Measurements from ENCODE around the gene ACOXL.
"Not testable (repeated sequence)": the region's sequence is repeated elsewhere in the genome, so short reads cannot be mapped to it uniquely, and the experiment has no call there.

ACOXL gene

DNA sequence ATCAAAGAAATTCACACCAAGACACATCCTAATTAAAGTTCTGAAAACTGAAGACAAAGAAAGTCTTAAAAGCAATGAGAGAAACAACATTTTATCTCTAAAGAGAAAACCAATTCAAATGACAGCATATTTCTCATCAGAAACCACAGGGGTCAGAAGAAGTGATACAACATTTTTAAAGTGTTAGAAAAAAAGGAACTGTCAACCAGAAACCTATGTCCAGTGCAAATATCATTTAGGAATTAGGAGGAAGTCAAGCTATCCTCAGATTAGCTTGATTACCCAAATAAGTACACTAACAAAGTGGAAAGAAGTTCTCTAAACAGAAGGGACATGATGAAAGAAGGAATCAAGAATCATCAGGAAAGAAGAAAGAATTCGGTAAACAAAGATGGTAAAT is 328.8 kb downstream of the ACOXL start:
- no peak for DNase-seq (ENCODE audit: low read depth, low spot score)

DNA sequence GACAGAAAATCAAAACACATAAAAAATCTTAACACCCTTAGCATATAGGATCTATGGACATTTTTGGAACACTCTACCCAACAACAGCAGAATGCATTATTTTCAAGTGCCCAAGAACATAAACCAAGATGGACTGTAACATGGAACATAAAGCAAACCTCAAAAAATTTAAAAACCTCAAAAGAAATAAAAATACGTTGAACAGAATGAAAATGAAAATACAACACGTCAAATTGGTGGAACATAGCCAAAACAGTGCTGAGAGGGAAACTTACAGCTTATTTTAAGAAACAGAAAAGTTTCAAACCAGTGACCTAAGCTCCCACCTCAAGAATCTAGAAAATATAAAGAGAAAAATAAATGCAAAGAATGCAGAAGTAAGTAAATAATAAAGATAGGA is 330.0 kb downstream of the ACOXL start:
- no peak for DNase-seq (ENCODE audit: low read depth, low spot score)

DNA sequence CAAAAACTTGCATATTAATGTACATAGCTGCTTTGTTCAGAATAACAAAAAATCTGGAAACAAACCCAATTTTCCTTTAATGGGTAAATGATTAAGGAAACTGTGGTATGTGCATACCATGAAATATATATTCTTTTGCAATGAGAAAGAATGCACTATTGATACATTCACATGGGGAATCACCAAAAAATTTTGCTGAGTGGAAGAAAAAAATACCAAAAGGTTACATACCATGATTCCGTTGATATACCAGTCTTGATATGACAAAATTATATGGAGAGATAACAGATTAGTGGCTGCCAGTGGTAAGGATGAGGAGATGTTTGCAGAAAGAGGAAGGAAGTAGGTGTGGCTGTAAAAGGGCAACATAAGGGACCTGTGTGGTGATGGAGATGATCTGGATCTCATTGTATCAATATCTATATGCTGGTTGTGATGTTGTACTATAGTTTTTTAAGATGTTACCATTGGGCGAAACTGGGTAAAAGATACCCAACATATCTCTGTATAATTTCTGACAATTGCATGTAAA is 333.8 kb downstream of the ACOXL start:
- DNase-seq (ENCODE audit: low read depth, low spot score) = no peak

DNA sequence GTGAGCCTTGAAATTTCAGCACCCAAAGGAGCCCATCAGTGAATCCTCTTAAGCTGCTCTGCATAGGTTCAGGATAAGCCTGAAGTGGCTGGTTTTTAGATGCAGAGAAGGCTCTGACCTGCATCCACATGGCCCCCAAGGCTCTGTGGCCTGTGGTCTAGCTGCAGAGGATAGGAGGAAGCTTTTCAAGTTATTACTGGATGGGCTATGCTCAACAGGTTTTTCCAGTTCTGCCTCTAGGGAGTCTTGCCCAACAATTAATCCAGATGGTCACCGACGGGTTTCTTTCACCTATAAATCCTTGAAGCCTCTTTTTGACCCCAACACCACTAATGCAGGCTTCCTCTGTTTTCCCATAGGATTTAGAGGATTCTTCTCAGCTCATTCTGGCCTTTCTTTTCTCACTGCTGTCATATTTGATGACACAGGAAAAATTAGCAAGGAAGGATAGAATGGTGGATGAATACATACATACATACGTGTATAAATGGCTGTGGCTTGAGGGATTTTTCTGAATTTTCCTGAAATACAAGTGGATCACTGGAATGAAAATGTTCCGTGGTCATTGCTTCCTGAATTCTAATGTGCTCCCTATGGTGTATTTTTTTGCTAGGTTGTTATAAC is 336.2 kb downstream of the ACOXL start:
- DNase-seq (ENCODE audit: low read depth, low spot score) = no peak

DNA sequence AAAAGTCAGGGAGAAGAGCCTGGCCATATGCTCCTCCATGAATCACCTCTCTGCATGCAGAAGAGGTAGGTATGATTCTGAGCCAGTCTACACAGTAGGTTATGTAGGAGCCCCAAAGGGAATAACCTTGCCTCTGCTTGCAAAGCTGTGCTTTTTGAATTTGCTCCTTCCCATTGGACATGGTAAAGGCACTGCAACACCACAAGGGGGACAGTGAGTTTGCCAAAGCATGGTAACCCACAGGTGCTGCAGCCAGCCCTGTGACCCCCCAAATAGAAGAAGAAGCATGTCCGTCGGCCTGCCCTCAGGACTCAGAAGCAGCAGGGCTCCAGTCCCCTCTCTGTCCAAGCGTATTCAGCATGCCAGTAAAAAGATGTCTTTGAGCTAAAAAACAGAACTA is 337.3 kb downstream of the ACOXL start:
- no peak for DNase-seq (ENCODE audit: low read depth, low spot score)

DNA sequence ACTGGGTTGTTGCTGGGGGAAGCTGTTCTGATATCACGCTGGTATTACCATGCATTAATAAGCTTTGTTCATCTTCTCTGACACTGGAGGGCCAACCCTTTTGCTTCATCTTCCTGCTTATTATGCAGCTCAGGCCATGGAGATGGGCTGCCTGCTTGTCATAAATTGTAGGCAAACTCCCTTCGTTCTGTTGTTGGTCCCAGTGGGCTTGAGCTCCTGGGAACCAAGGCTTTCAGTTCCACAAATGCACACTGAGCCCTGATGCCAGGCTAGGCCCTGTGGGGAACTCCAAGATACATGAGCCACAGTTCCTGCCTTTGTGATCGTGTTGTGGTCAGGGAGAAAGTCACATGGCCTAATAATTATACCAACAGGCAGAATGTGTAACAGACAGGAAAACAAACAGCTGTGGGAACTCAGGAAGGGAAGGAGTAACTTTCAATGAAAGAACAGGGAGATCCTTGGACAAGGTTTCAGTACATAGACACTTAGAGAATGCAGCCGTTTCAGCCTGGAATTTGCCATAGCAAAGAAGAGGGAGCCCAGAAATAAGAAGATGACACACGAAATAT is 339.3 kb downstream of the ACOXL start:
- peak; percentile 44 for DNase-seq (ENCODE audit: low read depth, low spot score)

DNA sequence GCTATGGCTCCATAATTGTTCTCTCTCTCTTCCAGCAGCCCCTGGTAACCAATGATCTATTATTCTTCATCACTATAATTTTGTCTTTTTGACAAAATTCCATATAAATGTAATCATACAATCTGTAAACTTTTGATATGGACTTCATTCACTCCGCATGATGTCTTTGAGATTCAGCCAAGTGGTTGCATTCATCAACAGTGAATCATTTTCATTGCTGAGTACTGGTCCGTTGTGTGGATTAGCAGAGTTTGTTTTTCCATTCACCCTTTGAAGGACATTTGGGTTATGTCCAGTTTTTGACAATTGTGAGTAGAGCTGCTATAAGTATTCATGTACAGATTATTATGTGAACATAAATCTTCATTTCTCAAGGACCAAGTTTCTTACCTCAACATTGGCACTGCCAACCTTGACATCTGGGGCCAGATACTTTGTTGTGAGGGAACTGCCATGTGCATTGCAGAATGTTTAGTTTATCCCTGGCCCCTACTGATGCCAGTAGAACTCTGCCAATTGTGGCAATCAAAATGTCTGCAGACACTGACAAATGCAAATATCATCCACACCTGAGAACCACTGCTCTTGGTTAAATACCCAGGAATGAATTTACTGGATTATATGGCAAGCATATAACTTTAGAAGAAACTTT is 340.0 kb downstream of the ACOXL start:
- peak; percentile 40 for DNase-seq (ENCODE audit: low read depth, low spot score)

DNA sequence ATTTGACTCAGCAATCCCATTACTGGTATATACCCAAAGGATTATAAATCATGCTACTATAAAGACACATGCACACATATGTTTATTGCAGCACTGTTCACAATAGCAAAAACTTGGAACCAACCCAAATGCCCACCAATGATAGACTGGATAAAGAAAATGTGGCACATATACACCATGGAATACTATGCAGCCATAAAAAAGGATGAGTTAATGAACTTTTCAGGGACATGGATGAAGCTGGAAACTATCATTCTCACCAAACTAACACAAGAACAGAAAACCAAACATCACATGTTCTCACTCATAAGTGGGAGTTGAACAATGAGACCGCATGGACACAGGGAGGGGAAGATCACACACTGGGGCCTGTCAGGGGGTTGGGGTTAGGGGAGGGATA is 350.3 kb downstream of the ACOXL start:
- DNase-seq (ENCODE audit: low read depth, low spot score) = not testable (repeated sequence)

DNA sequence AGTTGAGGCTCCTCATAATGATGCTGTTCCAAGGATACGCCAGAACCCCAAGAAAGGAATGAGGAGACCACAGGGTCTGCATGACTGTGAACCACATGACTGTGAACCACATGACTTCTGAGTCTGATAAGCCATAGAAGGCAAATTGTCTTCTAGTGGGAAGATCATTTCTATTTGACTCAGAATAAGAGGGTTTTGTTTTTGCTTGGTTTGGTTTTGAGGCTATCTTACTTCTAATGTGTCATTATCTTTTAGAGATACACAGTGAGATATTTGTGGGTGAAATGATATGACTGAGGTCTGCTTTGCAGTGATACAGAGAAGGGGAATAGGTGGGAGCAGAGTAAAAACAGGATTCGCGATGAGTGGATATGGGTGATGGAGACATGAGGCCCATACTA is 359.4 kb downstream of the ACOXL start:
- no peak for DNase-seq (ENCODE audit: low read depth, low spot score)

DNA sequence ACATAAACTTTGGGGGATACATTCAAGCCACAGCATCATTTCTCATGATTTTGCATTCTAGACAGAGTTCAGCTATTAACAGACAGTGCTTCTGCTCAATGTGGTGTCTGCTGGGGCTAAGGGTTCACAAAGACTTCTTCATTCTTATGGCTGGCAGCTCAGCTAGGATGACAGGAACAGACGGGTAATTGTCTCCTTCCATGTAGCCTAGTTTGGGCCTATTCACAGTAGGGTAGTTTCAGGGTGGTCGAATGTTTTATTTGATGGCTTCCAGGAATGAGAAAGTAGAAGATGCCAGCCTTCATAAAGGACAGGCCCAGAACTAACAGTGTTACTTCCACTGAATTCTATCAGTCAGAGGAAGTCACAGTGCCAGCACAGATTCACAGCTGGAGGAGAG is 362.3 kb downstream of the ACOXL start:
- no peak for DNase-seq (ENCODE audit: low read depth, low spot score)

DNA sequence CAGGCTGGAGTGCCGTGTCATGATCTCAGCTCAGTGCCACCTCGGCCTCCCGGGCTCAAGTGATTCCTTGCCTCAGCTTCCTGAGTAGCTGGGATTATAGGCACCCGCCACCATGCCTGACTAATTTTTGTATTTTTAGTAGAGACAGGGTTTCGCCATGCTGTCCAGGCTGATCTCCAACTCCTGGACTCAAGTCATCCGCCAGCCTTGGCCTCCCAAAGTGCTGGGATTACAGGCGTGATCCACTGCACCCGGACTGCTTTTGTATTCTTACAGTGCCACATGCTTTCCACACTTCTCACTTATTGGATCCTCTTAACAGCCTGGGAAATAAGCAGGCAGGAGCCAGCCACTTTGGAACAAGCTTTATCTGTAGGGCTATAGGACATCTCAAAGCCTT is 363.1 kb downstream of the ACOXL start:
- no peak for DNase-seq (ENCODE audit: low read depth, low spot score)

DNA sequence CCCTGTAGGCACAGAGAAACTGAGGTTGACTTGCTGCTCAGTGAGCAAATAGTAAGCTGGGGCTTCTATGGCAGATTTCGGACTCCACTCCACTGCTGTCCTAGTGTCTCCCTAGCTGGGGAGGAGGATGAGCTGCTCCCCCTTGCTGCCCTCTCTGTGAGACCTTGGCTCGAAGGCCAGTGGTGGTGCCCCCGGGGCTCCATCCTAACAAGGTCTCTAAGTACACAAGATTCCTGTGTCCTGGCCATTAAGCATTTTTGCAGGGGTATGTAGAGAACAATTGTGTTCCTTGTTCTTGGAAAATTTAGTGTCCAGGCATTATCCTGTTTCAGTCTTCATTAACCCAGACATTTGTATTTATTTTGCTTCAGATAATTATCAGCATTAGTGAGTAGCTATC is 367.0 kb downstream of the ACOXL start:
- no peak for DNase-seq (ENCODE audit: low read depth, low spot score)

DNA sequence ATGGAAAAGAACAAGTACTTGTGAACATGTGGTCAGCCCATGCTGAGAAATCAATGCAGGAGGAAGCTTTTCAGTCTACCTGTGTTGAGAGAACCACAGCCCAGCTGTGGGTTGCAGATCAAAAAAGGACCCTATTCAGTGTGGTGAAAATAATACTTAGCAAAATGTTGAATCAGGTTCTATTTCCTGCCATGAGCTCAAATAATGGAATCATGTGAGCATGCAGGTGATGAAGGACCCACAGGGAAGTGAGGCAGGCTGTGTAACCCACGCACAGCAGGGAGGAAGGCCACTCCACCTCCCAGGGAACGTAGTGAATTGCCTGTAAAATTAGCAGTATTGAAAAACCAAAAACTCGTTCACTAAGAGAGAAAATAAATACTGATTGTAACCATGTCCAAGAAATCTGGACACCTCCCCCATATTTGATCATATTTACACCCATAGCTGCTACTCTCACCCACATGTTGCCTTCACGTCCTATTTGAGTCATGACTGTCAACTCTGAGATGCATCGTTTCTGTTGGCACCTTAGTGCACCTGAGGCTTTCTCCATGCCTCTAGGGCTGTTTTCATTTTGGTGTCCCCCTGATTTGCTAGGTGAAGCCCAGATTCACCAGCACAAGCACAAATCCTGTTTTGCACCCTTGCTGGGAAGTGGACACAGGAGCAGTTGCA is 367.9 kb downstream of the ACOXL start:
- DNase-seq (ENCODE audit: low read depth, low spot score) = no peak

DNA sequence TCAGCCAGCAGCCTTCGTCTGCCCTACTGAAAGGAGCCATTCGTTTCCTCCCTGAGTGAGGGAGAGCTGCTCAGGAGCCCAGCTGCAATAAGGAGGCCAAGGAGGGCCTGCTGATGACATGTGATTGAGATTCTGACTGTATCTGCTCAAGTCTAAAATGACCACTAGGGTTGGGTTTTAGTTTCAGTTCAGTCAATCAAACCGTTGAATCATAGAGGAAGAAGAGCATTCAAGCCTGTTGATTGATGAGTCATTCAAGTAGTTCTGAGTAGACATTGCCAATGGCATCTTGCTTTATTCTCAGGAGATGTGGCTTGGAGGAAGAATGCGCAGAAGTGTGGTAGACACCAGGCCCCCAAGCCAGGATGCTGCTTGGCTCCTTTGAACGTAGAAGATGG is 368.4 kb downstream of the ACOXL start:
- no peak for DNase-seq (ENCODE audit: low read depth, low spot score)

DNA sequence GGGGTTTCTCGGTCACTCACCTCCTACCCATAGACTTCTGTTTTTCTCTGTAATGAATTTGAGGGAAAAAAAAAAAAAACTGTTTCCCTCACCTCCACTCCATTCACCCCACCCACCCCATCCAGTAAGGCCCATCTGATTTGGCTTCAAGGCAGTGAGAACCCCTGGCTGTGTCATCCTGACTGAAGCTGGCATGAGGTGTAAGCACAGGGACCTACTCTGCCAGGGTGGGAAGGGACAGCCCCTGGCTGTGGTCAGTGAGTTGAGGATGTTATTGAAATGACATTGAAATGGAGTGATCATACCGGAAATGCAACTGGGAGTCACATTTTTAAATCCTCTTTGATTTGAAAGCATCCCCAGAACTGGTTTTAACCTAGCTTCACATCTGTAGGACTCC is 369.2 kb downstream of the ACOXL start:
- DNase-seq (ENCODE audit: low read depth, low spot score) = no peak

DNA sequence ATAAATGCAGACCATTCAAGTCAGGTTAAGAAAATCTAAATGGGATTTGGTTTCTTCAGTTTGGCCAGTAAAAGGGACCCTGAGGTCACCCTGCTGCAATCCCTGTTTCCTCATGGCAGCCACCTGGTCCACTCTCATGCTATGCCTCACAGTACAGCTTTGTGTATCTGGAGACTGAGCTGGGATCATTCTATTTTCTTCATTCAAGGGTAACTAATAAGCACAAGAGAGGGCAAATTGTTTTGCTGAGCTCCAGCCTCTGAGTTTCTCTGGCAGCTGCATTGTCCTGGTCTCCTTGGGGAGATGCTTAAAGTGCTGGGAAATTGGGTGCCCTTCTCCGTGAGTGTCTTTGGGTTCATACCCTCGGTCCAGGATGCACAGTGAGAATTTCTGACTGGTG is 369.8 kb downstream of the ACOXL start:
- DNase-seq (ENCODE audit: low read depth, low spot score) = no peak

DNA sequence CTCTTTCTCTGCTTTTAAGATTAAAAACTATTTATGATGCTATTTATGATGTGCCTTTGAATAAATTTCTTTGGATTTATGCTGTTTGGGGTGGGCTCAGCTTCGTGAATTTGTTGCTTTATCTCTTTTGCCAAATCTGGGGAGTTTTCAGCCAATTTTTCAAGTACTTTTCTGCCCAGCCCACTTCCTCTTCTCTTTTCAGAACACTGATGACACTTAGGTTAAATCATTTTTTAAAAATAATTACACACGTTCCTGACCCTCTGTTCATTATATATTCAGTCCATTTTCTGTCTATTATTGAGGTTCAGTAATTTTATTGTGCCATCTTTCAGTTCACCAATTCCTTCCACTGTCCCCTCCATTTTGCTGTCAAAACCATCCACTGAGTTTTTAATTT is 373.6 kb downstream of the ACOXL start:
- DNase-seq (ENCODE audit: low read depth, low spot score) = no peak

DNA sequence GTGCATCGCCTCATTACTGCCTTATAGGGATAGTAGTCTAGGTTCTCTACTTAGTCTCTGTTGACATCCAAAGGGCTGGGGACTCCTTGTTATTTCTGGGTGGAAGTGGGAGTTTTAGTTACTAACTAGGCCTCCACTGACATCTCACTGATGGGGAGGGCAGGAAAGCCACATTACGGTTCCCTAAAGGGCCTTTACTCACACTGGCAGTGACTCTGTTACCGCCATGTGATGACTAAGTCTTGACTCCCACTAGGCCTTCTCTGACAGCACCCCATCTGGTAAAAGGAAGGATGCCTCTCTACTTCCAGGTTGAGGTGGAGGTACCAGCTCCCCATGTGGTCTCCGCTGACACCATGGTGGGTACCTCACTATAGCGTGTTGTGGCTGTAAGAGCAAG is 374.3 kb downstream of the ACOXL start:
- DNase-seq (ENCODE audit: low read depth, low spot score) = no peak

DNA sequence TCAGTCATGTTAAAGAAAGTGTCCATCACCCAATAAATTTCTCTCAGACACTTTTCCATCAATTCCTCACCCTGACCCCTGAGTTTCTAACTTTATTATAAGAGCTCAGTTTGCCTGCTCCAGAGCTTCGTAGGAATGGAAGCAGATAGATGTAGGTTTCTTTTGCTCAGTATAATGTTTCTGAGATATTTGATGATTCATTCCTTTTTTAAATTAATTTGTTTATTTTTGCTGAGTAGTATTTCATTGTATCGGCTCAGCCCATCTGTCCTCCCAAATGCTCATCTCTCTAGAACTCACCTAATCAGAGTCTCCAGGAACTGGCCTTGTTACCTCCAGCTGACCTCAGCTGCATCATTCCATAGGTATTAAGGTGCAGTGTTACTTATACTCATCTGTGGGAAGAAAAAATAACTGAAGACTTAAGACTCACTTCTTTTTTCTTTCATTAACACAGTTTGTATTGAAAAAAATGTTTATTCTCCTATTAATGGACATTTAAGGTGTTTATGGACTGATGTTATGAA is 376.4 kb downstream of the ACOXL start:
- DNase-seq (ENCODE audit: low read depth, low spot score) = no peak

DNA sequence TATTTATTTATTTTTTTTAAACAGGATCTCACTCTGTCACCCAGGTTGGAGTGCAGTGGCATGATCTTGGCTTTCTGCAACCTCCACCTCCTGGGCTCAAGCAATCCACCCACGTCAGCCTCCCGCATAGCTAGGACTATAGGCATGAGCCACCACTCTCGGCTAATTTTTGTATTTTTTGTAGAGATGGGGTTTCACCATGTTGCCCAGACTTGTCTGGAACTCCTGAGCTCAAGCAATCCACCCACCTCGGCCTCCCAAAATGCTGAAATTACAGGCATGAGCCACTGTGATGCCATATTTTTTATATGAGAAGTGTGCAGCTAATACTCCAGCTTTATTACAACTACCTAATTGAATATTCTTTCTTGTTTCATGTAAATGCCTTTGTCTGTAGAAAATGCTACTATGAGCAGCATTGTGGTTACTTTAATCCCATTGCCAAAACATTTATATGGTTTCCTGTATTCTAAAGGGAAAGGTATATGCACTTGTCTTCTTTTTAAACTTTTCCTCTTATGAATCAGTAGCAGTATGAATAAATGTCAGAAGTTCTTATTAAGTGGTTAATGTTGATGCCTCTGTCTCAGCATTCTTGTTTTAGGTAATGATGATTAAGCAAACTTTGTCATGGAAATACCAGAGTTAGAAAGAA is 378.9 kb downstream of the ACOXL start:
- DNase-seq (ENCODE audit: low read depth, low spot score) = no peak

DNA sequence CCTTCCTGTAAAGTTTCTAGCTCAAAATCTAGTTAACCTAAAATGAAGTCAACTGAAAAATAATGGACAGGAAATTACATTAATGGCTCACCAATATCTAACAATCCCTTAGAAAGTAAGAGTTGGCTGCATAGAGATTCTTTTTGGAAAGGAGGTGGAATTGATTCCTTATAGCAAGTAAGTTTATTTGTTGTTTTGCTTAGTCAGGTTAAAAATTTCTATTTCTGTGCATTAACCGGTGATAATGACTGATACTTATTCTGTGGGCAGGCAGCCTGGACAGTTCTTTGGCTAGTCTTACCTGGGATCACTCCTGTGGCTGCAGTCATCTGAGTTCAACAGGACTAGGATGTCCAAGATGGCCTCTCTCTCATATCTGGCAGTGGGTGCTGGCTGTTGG is 381.5 kb downstream of the ACOXL start:
- no peak for DNase-seq (ENCODE audit: low read depth, low spot score)

All from brain pericyte (primary cell).